A673 (cell line): ENCODE measurements around the gene THSD4. TPM values are rescaled to one million over a fixed set of nuclear protein-coding genes. Genes with fewer than 3 reads are reported as not detected.

Source experiments
- BruUV-seq: library from RNA; stranded (reverse); fragments of 400-500 nt; replicated peaks from 2 replicates; lab custom pipeline; 2021; lab: Mats Ljungman, UMichigan
- CTCF ChIA-PET: fragments of 300-600 bp; sonication (Branson Sonifier 250); formaldehyde crosslinking; loops from one replicate; lab custom pipeline; 2022; ENCODE audit warnings: antibody characterized with exemption; lab: Charles Lee
- POLR2A ChIA-PET: fragments of 300-600 bp; sonication (Branson Sonifier 250); formaldehyde crosslinking; loops from one replicate; lab custom pipeline; 2022; ENCODE audit warnings: antibody characterized with exemption; ENCODE audit not compliant: low non-redundant PET; lab: Charles Lee
- DNase-seq: peaks from one replicate; pipeline ENCODE4 v3.0.0-alpha.2; 2015; ENCODE audit warnings: low spot score
- H3K27ac ChIP-seq: fragments of 200-600 bp; sonication (generic); 2 replicates; pipeline ENCODE4 v1.5.1; 2016; ENCODE audit warnings: mixed run types, low read depth, mild to moderate bottlenecking, mixed read lengths, antibody characterized with exemption, low read length; ENCODE audit not compliant: poor library complexity, severe bottlenecking
- H3K27me3 ChIP-seq: fragments of 200-600 bp; sonication (generic); replicated peaks from 2 replicates; pipeline ENCODE4 v1.6.1; 2017; ENCODE audit warnings: mixed run types, low read depth, mild to moderate bottlenecking, mixed read lengths, antibody characterized with exemption, low read length; ENCODE audit not compliant: insufficient read depth, poor library complexity
- H3K36me3 ChIP-seq: fragments of 200-600 bp; sonication (generic); 2 replicates; pipeline ENCODE4 v1.6.1; 2016; ENCODE audit warnings: mixed run types, mild to moderate bottlenecking, mixed read lengths, antibody characterized with exemption, low read length; ENCODE audit not compliant: insufficient read depth, poor library complexity, severe bottlenecking
- H3K4me1 ChIP-seq: fragments of 200-600 bp; sonication (generic); 2 replicates; pipeline ENCODE4 v1.6.1; 2017; ENCODE audit warnings: mixed run types, mild to moderate bottlenecking, mixed read lengths, antibody characterized with exemption, low read length; ENCODE audit not compliant: insufficient read depth, poor library complexity, severe bottlenecking
- H3K4me3 ChIP-seq: fragments of 200-600 bp; sonication (generic); 2 replicates; pipeline ENCODE4 v1.5.1; 2016; ENCODE audit warnings: low read depth, mixed run types, mild to moderate bottlenecking, mixed read lengths, low read length; ENCODE audit not compliant: poor library complexity, severe bottlenecking
- H3K9me3 ChIP-seq: fragments of 200-600 bp; sonication (generic); 2 replicates; pipeline ENCODE4 v1.6.1; 2016; ENCODE audit warnings: mixed run types, low read depth, mild to moderate bottlenecking, mixed read lengths, antibody characterized with exemption, low read length; ENCODE audit not compliant: poor library complexity, severe bottlenecking
- EZH2 ChIP-seq: fragments of 200-600 bp; sonication (generic); IDR thresholded peaks from 2 replicates; pipeline ENCODE4 v1.6.1; 2017; ENCODE audit warnings: borderline replicate concordance, low read depth, mild to moderate bottlenecking, mixed read lengths, antibody characterized with exemption, low read length; ENCODE audit not compliant: poor library complexity, severe bottlenecking
- intact Hi-C: fragments of 100-400 bp; cut with micrococcal nuclease; formaldehyde crosslinking; loops from one replicate; pipeline ENCODE4 v1.10.0; 2022; ENCODE audit not compliant: unreplicated experiment
- total RNA-seq: library from RNA; stranded (reverse); gene quantifications from 2 replicates; pipeline ENCODE4 v1.2.3, GENCODE V29; 2021
- TF ChIP-seq, protein P1 (sequence below): fragments of 300-800, 200-600 bp; sonication (generic); conservative IDR thresholded peaks from 2 replicates; pipeline ENCODE4 v1.5.1; 2017; ENCODE audit warnings: low read depth, mild to moderate bottlenecking, antibody characterized with exemption, low read length, moderate library complexity, mixed read lengths

THSD4 gene
- total RNA-seq, 1 experiment from 2014 or later = 2.4 TPM

DNA sequence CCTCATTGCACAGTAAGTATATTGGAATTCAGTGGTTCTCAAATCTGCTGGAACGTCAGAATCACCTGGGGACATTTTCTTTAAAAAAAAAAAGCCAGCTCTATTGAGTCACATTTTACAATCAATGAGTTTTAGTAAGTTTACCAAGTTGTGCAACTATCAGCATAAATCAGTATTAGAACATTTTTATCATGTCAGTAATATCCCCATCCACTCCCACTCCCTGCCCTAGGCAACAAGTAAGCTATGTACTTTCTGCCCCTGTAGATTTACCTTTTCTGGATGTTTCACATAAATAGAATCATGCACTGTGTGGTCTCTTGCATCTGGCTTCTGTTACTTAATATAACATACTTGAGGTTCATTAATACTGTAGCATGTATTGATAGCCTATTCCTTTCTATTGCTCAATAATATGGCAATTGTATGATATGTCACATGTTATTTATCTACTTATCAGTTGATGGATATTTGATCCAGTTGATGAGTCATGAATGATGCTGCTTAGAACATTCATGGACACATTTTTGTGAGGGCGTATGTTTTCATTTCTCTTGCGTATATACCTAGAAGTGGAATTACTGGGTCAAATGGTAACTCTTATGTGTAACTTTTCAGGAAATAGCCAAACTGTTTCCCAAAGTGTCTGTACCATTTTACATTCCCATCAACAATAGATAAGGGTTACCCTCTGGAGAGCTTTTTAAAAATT, 180.5 kb downstream of the THSD4 start:
- intact Hi-C loops = no loop called here
- H3K27ac ChIP-seq = peak overlapping the region; percentile 61
- H3K4me1 ChIP-seq = peaks cover 12% of the 10 kb centered on the region
- BruUV-seq = no TSS peak
- ChIA-PET POLR2A (no interaction called here), CTCF (interaction anchor here (0.7 kb wide), 1 partner anchor 95 kb away, joined by 3 read pairs; no protein-coding TSS in a partner anchor)
- DNase-seq = peak; percentile 30
- no peaks in the 10 kb centered on the region for H3K9me3 ChIP-seq
- H3K4me3 ChIP-seq = no peak overlapping the region
- no peaks in the 10 kb centered on the region for H3K27me3 ChIP-seq
- H3K36me3 ChIP-seq = no peaks in the 10 kb centered on the region
- TF ChIP-seq, protein P1, sequence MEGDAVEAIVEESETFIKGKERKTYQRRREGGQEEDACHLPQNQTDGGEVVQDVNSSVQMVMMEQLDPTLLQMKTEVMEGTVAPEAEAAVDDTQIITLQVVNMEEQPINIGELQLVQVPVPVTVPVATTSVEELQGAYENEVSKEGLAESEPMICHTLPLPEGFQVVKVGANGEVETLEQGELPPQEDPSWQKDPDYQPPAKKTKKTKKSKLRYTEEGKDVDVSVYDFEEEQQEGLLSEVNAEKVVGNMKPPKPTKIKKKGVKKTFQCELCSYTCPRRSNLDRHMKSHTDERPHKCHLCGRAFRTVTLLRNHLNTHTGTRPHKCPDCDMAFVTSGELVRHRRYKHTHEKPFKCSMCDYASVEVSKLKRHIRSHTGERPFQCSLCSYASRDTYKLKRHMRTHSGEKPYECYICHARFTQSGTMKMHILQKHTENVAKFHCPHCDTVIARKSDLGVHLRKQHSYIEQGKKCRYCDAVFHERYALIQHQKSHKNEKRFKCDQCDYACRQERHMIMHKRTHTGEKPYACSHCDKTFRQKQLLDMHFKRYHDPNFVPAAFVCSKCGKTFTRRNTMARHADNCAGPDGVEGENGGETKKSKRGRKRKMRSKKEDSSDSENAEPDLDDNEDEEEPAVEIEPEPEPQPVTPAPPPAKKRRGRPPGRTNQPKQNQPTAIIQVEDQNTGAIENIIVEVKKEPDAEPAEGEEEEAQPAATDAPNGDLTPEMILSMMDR = no peak
- TF ChIP-seq EZH2 = no peak

DNA sequence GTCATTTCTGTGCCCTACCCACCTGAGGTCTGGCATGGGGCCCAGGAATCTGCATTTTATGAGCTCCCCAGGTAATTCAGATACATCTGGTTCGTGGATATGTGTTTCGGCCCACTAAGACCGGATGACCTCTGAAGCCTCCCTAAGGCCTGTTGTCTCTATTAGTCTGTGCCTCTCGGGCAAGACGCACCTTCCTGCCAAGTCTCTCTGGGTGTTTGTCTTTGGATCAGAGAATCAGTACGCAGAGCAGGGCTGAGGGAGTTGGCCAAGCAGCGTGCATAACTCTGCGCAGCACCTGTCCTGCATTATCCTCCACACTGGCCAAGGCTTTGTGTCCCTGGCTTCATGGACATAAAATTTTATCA, 181.0 kb downstream of the THSD4 start:
- intact Hi-C loops = no loop called here
- BruUV-seq = no TSS peak
- TF ChIP-seq, protein P1 = no peak
- TF ChIP-seq EZH2 = no peak
- Histone ChIP-seq H3K9me3 (no peaks in the 10 kb centered on the region), H3K27ac (no peak overlapping the region), H3K4me3 (no peak overlapping the region), H3K36me3 (no peaks in the 10 kb centered on the region), H3K27me3 (no peaks in the 10 kb centered on the region), H3K4me1 (peaks cover 12% of the 10 kb centered on the region)
- CTCF ChIA-PET = no interaction called here
- POLR2A ChIA-PET = no interaction called here
- no peak for DNase-seq

DNA sequence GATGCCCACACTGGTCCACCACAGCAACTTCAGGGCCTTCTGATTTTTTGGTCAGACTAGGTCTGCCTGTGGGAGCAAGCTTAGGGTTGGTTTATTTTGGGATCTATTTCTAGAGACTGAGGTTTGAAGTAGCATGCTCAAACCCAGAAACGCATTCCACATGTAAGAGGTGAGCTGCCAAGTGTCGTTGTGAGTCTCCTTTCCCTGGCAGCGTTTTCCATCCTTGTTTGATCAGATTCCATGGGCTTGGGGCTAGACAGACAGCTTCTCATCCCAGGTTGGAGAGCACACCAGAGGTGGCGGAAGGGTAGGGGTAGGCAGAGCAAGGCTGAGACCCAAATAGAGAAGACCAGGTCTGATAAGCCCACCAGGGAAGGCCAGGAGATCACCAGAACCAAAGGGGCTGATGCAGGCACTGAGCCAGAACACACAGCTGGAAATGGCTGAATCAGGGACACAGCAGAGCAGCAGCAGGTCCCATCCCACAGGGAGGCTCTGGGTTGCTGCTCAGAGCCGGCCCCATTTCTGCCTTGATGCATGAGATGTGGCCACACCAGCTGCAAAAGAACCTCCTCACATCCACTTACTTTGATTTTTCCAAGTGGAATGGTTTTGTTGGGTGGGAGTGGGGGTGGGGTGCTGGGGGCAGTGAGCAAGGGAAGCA, 186.8 kb downstream of the THSD4 start:
- BruUV-seq = no TSS peak
- intact Hi-C loops = no loop called here
- Histone ChIP-seq H3K27ac (no peak overlapping the region), H3K4me1 (no peaks in the 10 kb centered on the region), H3K9me3 (no peaks in the 10 kb centered on the region), H3K36me3 (no peaks in the 10 kb centered on the region), H3K27me3 (no peaks in the 10 kb centered on the region), H3K4me3 (no peak overlapping the region)
- POLR2A ChIA-PET = no interaction called here
- CTCF ChIA-PET = no interaction called here
- DNase-seq = no peak
- TF ChIP-seq, protein P1 = no peak
- no peak for TF ChIP-seq EZH2
